PC-3 (cell line): ENCODE results near the gene ANKHD1.

Source experiments
- CTCF ChIP-seq: fragments of 300-600 bp; sonication (generic); conservative IDR thresholded peaks from 2 replicates; pipeline ENCODE4 v1.5.1; 2017; ENCODE audit warnings: antibody characterized with exemption, low read depth, mild to moderate bottlenecking, low read length
- EZH2 ChIP-seq: fragments of 300-600 bp; sonication (generic); IDR thresholded peaks from one replicate; pipeline ENCODE4 v1.6.1; 2017; ENCODE audit warnings: antibody characterized with exemption, mild to moderate bottlenecking, low read length; ENCODE audit not compliant: unreplicated experiment
- EZH2phosphoT487 ChIP-seq: fragments of 300-600 bp; sonication (generic); IDR thresholded peaks from 2 replicates; pipeline ENCODE4 v1.6.1; 2018; ENCODE audit warnings: mild to moderate bottlenecking, antibody characterized with exemption, low read length, borderline replicate concordance

- no peak for TF ChIP-seq CTCF
- TF ChIP-seq EZH2, result no peak
- no peak for TF ChIP-seq EZH2phosphoT487
Measured at GRCh38 chr5:140420665-140421361, 19.2 kb downstream of the ANKHD1 start.
